IMR-90 (cell line): ENCODE measurements around the gene ITPRID1. TPM values are rescaled to one million over a fixed set of nuclear protein-coding genes. Genes with fewer than 3 reads are reported as not detected.

Experiments used
- ATAC-seq: fragments of 200-7000 bp; cut with Tn5 transposase; 2 replicates; pipeline ENCODE4 v1.9.1; 2020; ENCODE audit warnings: low read depth, mild to moderate bottlenecking, moderate library complexity
- BruUV-seq: library from RNA; stranded (reverse); fragments of 400-500 nt; replicated peaks from 2 replicates; lab custom pipeline; 2021; lab: Mats Ljungman, UMichigan
- CTCF ChIA-PET: fragments of 300-600 bp; formaldehyde crosslinking; extraction: SDS; loops from one replicate; lab custom pipeline; 2021; ENCODE audit warnings: antibody characterized with exemption; lab: Yijun Ruan, JAX
- POLR2A ChIA-PET: fragments of 300-600 bp; sonication (Branson Sonifier 250); formaldehyde crosslinking; loops from one replicate; lab custom pipeline; 2022; ENCODE audit warnings: antibody characterized with exemption; ENCODE audit not compliant: unreplicated experiment; lab: Charles Lee
- DNase-seq: peaks from one replicate; pipeline ENCODE4 v3.0.0; 2013
- H2AFZ ChIP-seq: replicated peaks from 2 replicates; pipeline ENCODE3; 2013; ENCODE audit warnings: low read length, mild to moderate bottlenecking; ENCODE audit not compliant: poor library complexity
- H2AK5ac ChIP-seq: 2 replicates; pipeline ENCODE4 v1.6.1; 2013; ENCODE audit warnings: low read depth, low read length, inconsistent platforms
- H2AK9ac ChIP-seq: replicated peaks from 2 replicates; pipeline ENCODE3; 2013; ENCODE audit warnings: mild to moderate bottlenecking, low read depth, low read length, moderate library complexity; ENCODE audit not compliant: poor library complexity
- H2BK120ac ChIP-seq: 2 replicates; pipeline ENCODE4 v1.6.1; 2013; ENCODE audit warnings: low read depth, low read length, inconsistent platforms
- H2BK15ac ChIP-seq: 3 replicates; pipeline ENCODE4 v1.6.1; 2013; ENCODE audit warnings: low read depth, low read length, inconsistent platforms
- H2BK20ac ChIP-seq: 2 replicates; pipeline ENCODE4 v1.6.1; 2013; ENCODE audit warnings: low read depth, mild to moderate bottlenecking, inconsistent platforms, low read length, moderate library complexity
- H2BK5ac ChIP-seq: 2 replicates; pipeline ENCODE4 v1.6.1; 2013; ENCODE audit warnings: mild to moderate bottlenecking, low read depth, low read length, inconsistent platforms; ENCODE audit not compliant: poor library complexity, severe bottlenecking
- H3K14ac ChIP-seq: replicated peaks from 2 replicates; pipeline ENCODE4 v1.6.1; 2013; ENCODE audit warnings: low read depth, low read length, inconsistent platforms
- H3K18ac ChIP-seq: 2 replicates; pipeline ENCODE4 v1.6.1; 2013; ENCODE audit warnings: low read depth, low read length, control low read depth
- H3K23ac ChIP-seq: 2 replicates; pipeline ENCODE4 v1.6.1; 2013; ENCODE audit warnings: low read depth, low read length, inconsistent platforms
- H3K27ac ChIP-seq: 2 replicates; pipeline ENCODE4 v1.5.1; 2013; ENCODE audit warnings: mild to moderate bottlenecking, control low read depth, low read length; ENCODE audit not compliant: insufficient read depth
- H3K27me3 ChIP-seq: 2 replicates; pipeline ENCODE4 v1.6.1; 2013; ENCODE audit warnings: low read length; ENCODE audit not compliant: control insufficient read depth, insufficient read depth
- H3K36me3 ChIP-seq: 2 replicates; pipeline ENCODE4 v1.6.1; 2013; ENCODE audit warnings: low read length, mixed read lengths; ENCODE audit not compliant: control insufficient read depth, insufficient read depth
- H3K4ac ChIP-seq: 2 replicates; pipeline ENCODE4 v1.6.1; 2013; ENCODE audit warnings: low read depth, low read length, inconsistent platforms
- H3K4me1 ChIP-seq: 2 replicates; pipeline ENCODE4 v1.6.1; 2013; ENCODE audit warnings: low read length, mixed read lengths; ENCODE audit not compliant: control insufficient read depth, insufficient read depth
- H3K4me2 ChIP-seq: 2 replicates; pipeline ENCODE4 v1.6.1; 2013; ENCODE audit warnings: low read depth, mild to moderate bottlenecking, control low read depth, low read length, moderate library complexity
- H3K4me3 ChIP-seq: 2 replicates; pipeline ENCODE4 v1.5.1; 2013; ENCODE audit warnings: low read depth, mild to moderate bottlenecking, control low read depth, low read length, moderate library complexity; ENCODE audit not compliant: insufficient read depth
- H3K56ac ChIP-seq: 2 replicates; pipeline ENCODE4 v1.6.1; 2013; ENCODE audit warnings: low read length, inconsistent platforms; ENCODE audit not compliant: insufficient read depth; ENCODE audit errors: extremely low read depth
- H3K79me1 ChIP-seq, 2 experiments: 2 replicates each; pipeline ENCODE4 v1.6.1; 2013; ENCODE audit warnings: low read length in 2 of 2, inconsistent platforms in 1 of 2, low read depth in 1 of 2
- H3K9ac ChIP-seq: 2 replicates; pipeline ENCODE4 v1.6.1; 2013; ENCODE audit warnings: low read depth, low read length, control low read depth
- H3K9me1 ChIP-seq: 2 replicates; pipeline ENCODE4 v1.6.1; 2013; ENCODE audit warnings: low read length, inconsistent platforms; ENCODE audit not compliant: insufficient read depth
- H3K9me3 ChIP-seq: 2 replicates; pipeline ENCODE4 v1.6.1; 2013; ENCODE audit warnings: low read length; ENCODE audit not compliant: control insufficient read depth, insufficient read depth
- H4K20me1 ChIP-seq: 2 replicates; pipeline ENCODE4 v1.6.1; 2013; ENCODE audit warnings: low read length, inconsistent platforms; ENCODE audit not compliant: insufficient read depth
- H4K5ac ChIP-seq: 2 replicates; pipeline ENCODE4 v1.6.1; 2013; ENCODE audit warnings: mild to moderate bottlenecking, low read depth, low read length, control low read depth
- H4K8ac ChIP-seq, 2 experiments: 2 replicates each; pipeline ENCODE4 v1.6.1; 2013; ENCODE audit warnings: low read depth in 2 of 2, low read length in 2 of 2, control low read depth in 1 of 2, inconsistent platforms in 1 of 2
- H4K91ac ChIP-seq: 2 replicates; pipeline ENCODE4 v1.6.1; 2013; ENCODE audit warnings: low read depth, low read length, inconsistent platforms; ENCODE audit not compliant: insufficient read depth
- CTCF ChIP-seq: conservative IDR thresholded peaks from 2 replicates; pipeline ENCODE4 v1.5.1; 2012; ENCODE audit warnings: mild to moderate bottlenecking, low read depth, low read length, improper control_type of control experiment
- POLR2A ChIP-seq: IDR thresholded peaks from 2 replicates; pipeline ENCODE4 v1.6.1; 2012; ENCODE audit warnings: mild to moderate bottlenecking, low read depth, low read length
- RAD21 ChIP-seq: IDR thresholded peaks from 2 replicates; pipeline ENCODE4 v1.6.1; 2012; ENCODE audit warnings: low read length, improper control_type of control experiment
- RFX5 ChIP-seq: IDR thresholded peaks from 2 replicates; pipeline ENCODE4 v1.8.0; 2012; ENCODE audit warnings: low read depth, mild to moderate bottlenecking, low read length, moderate library complexity
- SMC3 ChIP-seq: fragments of 150-350 bp; IDR thresholded peaks from 2 replicates; pipeline ENCODE4 v1.6.1; 2016; ENCODE audit warnings: low read depth, mild to moderate bottlenecking, antibody characterized with exemption, low read length, moderate library complexity
- WGBS, 2 experiments: methylation state at CpG; one replicate each; pipeline versions ENCODE4 v1.1.5 to v1.1.7; 2013; ENCODE audit warnings: missing lambda C conversion rate in 2 of 2; ENCODE audit not compliant: insufficient read length in 1 of 2; ENCODE audit errors: extremely low coverage in 2 of 2; 5-methylcytosine and 5-hydroxymethylcytosine counted together
- dilution Hi-C: fragments of 300-500 bp; cut with HindIII; formaldehyde crosslinking; loops from one replicate; pipeline ENCODE4 v1.14.3; 2018; ENCODE audit warnings: low sequenced_read_pairs; ENCODE audit not compliant: unreplicated experiment
- in situ Hi-C: fragments of 300-500 bp; cut with MboI; formaldehyde crosslinking; loops from 3 replicates; pipeline ENCODE4 v1.14.3; 2019; ENCODE audit warnings: low sequenced_read_pairs, inconsistent platforms, mixed read lengths
- intact Hi-C: fragments of 100-400 bp; cut with micrococcal nuclease; formaldehyde crosslinking; loops from 2 replicates; pipeline ENCODE4 v1.10.0; 2022
- polyA plus RNA-seq, 3 experiments: library from polyadenylated mRNA; depleted of rRNA; stranded (reverse); fragments of >200 nt; gene quantifications; 2 replicates each; pipeline ENCODE4 v1.2.3, GENCODE V29; 2012; ENCODE audit warnings: low replicate concordance in 1 of 3
- total RNA-seq: library from RNA; depleted of rRNA; stranded (reverse); fragments of >200 nt; gene quantifications from 2 replicates; pipeline ENCODE4 v1.2.3, GENCODE V29; 2012

The ITPRID1 gene
- total and polyA plus RNA-seq, 2 of the 4 experiments (the other 2 are of a cell fraction): not detected

GRCh38 chr7:31648288-31648687, 134.4 kb downstream of the ITPRID1 start:
- BruUV-seq: no TSS peak
- no peaks in the 10 kb centered on the region for H3K9me1 ChIP-seq
- ChIA-PET CTCF (no interaction called here), POLR2A (no interaction called here)
- no peaks in the 10 kb centered on the region; the same call in 1 of the 2 replicates for H3K27me3 ChIP-seq
- ATAC-seq (no peak), DNase-seq (peak; percentile 1)
- no peak overlapping the region for H3K4me2 ChIP-seq
- dilution Hi-C loops (no loop called here), in situ Hi-C loops (no loop called here), intact Hi-C loops (loop anchor here (1.0 kb wide), 2 partner anchors 88 to 556 kb away; no protein-coding TSS in a partner anchor)
- no peak overlapping the region for H3K14ac ChIP-seq
- H2BK5ac ChIP-seq: no peak overlapping the region
- H2AK5ac ChIP-seq: no peak overlapping the region
- H3K4me1 ChIP-seq: no peaks in the 10 kb centered on the region
- no peak overlapping the region for H2BK20ac ChIP-seq
- H3K4ac ChIP-seq: no peak overlapping the region
- H3K18ac ChIP-seq: no peak overlapping the region
- peak; percentile 33; the same call in 1 of the 2 replicates for TF ChIP-seq SMC3
- peak; percentile 27; the same call in 1 of the 2 replicates for TF ChIP-seq CTCF
- no peak for TF ChIP-seq RFX5
- TF ChIP-seq RAD21: peak; percentile 23; the same call in 1 of the 2 replicates
- no peak for TF ChIP-seq POLR2A
- no peak overlapping the region for H2AFZ ChIP-seq
- no peaks in the 10 kb centered on the region for H4K20me1 ChIP-seq
- no peak overlapping the region for H4K5ac ChIP-seq
- H4K8ac ChIP-seq: no peak overlapping the region
- no peaks in the 10 kb centered on the region for H3K79me1 ChIP-seq
- H2BK15ac ChIP-seq: no peak overlapping the region
- H3K4me3 ChIP-seq: no peak overlapping the region
- no peak overlapping the region for H3K56ac ChIP-seq
- H2AK9ac ChIP-seq: no peak overlapping the region
- no peak overlapping the region for H3K23ac ChIP-seq
- no CpG with 5 or more reads among the region's 1 CpG for WGBS, 2 experiments
- H3K27ac ChIP-seq: no peak overlapping the region
- no peaks in the 10 kb centered on the region for H3K9me3 ChIP-seq
- no peak overlapping the region for H3K9ac ChIP-seq
- no peak overlapping the region for H2BK120ac ChIP-seq
- no peak overlapping the region for H4K91ac ChIP-seq
- no peaks in the 10 kb centered on the region for H3K36me3 ChIP-seq
